H9 (cell line): ENCODE results near the gene WNT6. TPM values are rescaled to one million over a fixed set of nuclear protein-coding genes. Genes with fewer than 3 reads are reported as not detected.

Experiments used
- DNase-seq: peaks from one replicate; pipeline ENCODE4 v3.0.0-alpha.2; 2017
- H2AFZ ChIP-seq: one replicate; pipeline ENCODE4 v1.6.1; 2013; ENCODE audit warnings: mild to moderate bottlenecking, low read length, control low read depth, moderate library complexity
- H2AK5ac ChIP-seq: 2 replicates; pipeline ENCODE4 v1.6.1; 2013; ENCODE audit warnings: low read length, control low read depth, mixed read lengths; ENCODE audit not compliant: insufficient read length
- H2BK120ac ChIP-seq: one replicate; pipeline ENCODE4 v1.6.1; 2013; ENCODE audit warnings: low read depth, mild to moderate bottlenecking, low read length, control low read depth, inconsistent platforms; ENCODE audit not compliant: poor library complexity, severe bottlenecking
- H2BK12ac ChIP-seq: 2 replicates; pipeline ENCODE4 v1.6.1; 2013; ENCODE audit warnings: low read length, control low read depth, mixed read lengths, low read depth; ENCODE audit not compliant: insufficient read length
- H2BK15ac ChIP-seq: 2 replicates; pipeline ENCODE4 v1.6.1; 2013; ENCODE audit warnings: low read depth, low read length, control low read depth
- H2BK20ac ChIP-seq: one replicate; pipeline ENCODE4 v1.6.1; 2013; ENCODE audit warnings: low read depth, mild to moderate bottlenecking, low read length, control low read depth, inconsistent platforms; ENCODE audit not compliant: poor library complexity, severe bottlenecking
- H2BK5ac ChIP-seq: 2 replicates; pipeline ENCODE4 v1.6.1; 2013; ENCODE audit warnings: low read length, control low read depth, mixed read lengths; ENCODE audit not compliant: insufficient read length
- H3K14ac ChIP-seq: 2 replicates; pipeline ENCODE4 v1.6.1; 2013; ENCODE audit warnings: low read length, control low read depth; ENCODE audit not compliant: insufficient read depth
- H3K18ac ChIP-seq: 2 replicates; pipeline ENCODE4 v1.6.1; 2013; ENCODE audit warnings: low read depth, mild to moderate bottlenecking, mixed read lengths, low read length, control low read depth; ENCODE audit not compliant: insufficient read length
- H3K23ac ChIP-seq: 2 replicates; pipeline ENCODE4 v1.6.1; 2013; ENCODE audit warnings: low read length, control low read depth, mixed read lengths, low read depth; ENCODE audit not compliant: insufficient read length
- H3K23me2 ChIP-seq: 2 replicates; pipeline ENCODE4 v1.6.1; 2013; ENCODE audit warnings: low read depth, mild to moderate bottlenecking, mixed read lengths, low read length, control low read depth; ENCODE audit not compliant: insufficient read length, poor library complexity, severe bottlenecking
- H3K27ac ChIP-seq: 2 replicates; pipeline ENCODE4 v1.5.1; 2013; ENCODE audit warnings: low read length, control low read depth, mixed read lengths, low read depth; ENCODE audit not compliant: insufficient read length
- H3K27me3 ChIP-seq: 2 replicates; pipeline ENCODE4 v1.6.1; 2013; ENCODE audit warnings: low read length, control low read depth, inconsistent platforms; ENCODE audit not compliant: insufficient read depth
- H3K4ac ChIP-seq: 2 replicates; pipeline ENCODE4 v1.6.1; 2013; ENCODE audit warnings: low read depth, mild to moderate bottlenecking, control low read depth, inconsistent platforms, low read length, moderate library complexity
- H3K4me1 ChIP-seq: 2 replicates; pipeline ENCODE4 v1.6.1; 2013; ENCODE audit warnings: low read length, control low read depth, inconsistent platforms; ENCODE audit not compliant: insufficient read depth
- H3K4me2 ChIP-seq: 2 replicates; pipeline ENCODE4 v1.6.1; 2013; ENCODE audit warnings: low read length, control low read depth, mixed read lengths; ENCODE audit not compliant: insufficient read length, insufficient read depth
- H3K56ac ChIP-seq: 2 replicates; pipeline ENCODE4 v1.6.1; 2013; ENCODE audit warnings: low read depth, mild to moderate bottlenecking, mixed read lengths, low read length, control low read depth; ENCODE audit not compliant: insufficient read length
- H3K79me1 ChIP-seq: 2 replicates; pipeline ENCODE4 v1.6.1; 2013; ENCODE audit warnings: low read depth, mild to moderate bottlenecking, moderate library complexity, low read length, control low read depth, inconsistent platforms; ENCODE audit not compliant: insufficient read depth, poor library complexity, severe bottlenecking
- H3K79me2 ChIP-seq: 2 replicates; pipeline ENCODE4 v1.6.1; 2013; ENCODE audit warnings: low read length, control low read depth, inconsistent platforms; ENCODE audit not compliant: insufficient read depth
- H3K9ac ChIP-seq: 2 replicates; pipeline ENCODE4 v1.6.1; 2013; ENCODE audit warnings: low read length, control low read depth, mixed read lengths; ENCODE audit not compliant: insufficient read length; ENCODE audit errors: extremely low read depth
- H3K9me3 ChIP-seq: one replicate; pipeline ENCODE4 v1.6.1; 2013; ENCODE audit warnings: low read depth, low read length, inconsistent platforms; ENCODE audit not compliant: control insufficient read depth
- H3T11ph ChIP-seq: one replicate; pipeline ENCODE4 v1.6.1; 2013; ENCODE audit warnings: mild to moderate bottlenecking, low read length, control low read depth, inconsistent platforms
- H4K20me1 ChIP-seq: one replicate; pipeline ENCODE4 v1.6.1; 2013; ENCODE audit not compliant: control insufficient read depth, insufficient read length, insufficient read depth
- H4K5ac ChIP-seq: 2 replicates; pipeline ENCODE4 v1.6.1; 2013; ENCODE audit warnings: low read depth, mild to moderate bottlenecking, mixed read lengths, low read length, control low read depth; ENCODE audit not compliant: insufficient read length
- H4K8ac ChIP-seq: replicated peaks from 2 replicates; pipeline ENCODE4 v1.6.1; 2013; ENCODE audit warnings: low read length, control low read depth, mixed read lengths, low read depth; ENCODE audit not compliant: insufficient read length
- H4K91ac ChIP-seq: 2 replicates; pipeline ENCODE4 v1.6.1; 2013; ENCODE audit warnings: low read depth, mild to moderate bottlenecking, moderate library complexity, mixed read lengths, low read length, control low read depth; ENCODE audit not compliant: insufficient read length
- H3K27ac Mint-ChIP-seq, 3 experiments: 2 replicates in 2 of 3; 3 replicates in 1 of 3; pipeline ENCODE4 v1.8.0; 2020 to 2021; ENCODE audit warnings: mixed read lengths in 3 of 3, mild to moderate bottlenecking in 1 of 3, moderate library complexity in 1 of 3
- H3K27me3 Mint-ChIP-seq: 2 replicates; pipeline ENCODE4 v1.8.0; 2021; ENCODE audit warnings: low read depth, mild to moderate bottlenecking, moderate library complexity, mixed read lengths
- H3K36me3 Mint-ChIP-seq, 3 experiments: 2 replicates in 2 of 3; 3 replicates in 1 of 3; pipeline ENCODE4 v1.8.0; 2020 to 2021; ENCODE audit warnings: low read depth in 3 of 3, mixed read lengths in 3 of 3; ENCODE audit not compliant: insufficient read depth in 1 of 3
- H3K4me1 Mint-ChIP-seq, 2 experiments: 2 replicates each; pipeline ENCODE4 v1.8.0; 2020; ENCODE audit warnings: mixed read lengths in 2 of 2
- H3K4me3 Mint-ChIP-seq, 2 experiments: 2 replicates in 1 of 2; 3 replicates in 1 of 2; pipeline ENCODE4 v1.8.0; 2020 to 2021; ENCODE audit warnings: mild to moderate bottlenecking in 2 of 2, mixed read lengths in 2 of 2, moderate library complexity in 1 of 2
- H3K9me3 Mint-ChIP-seq, 2 experiments: 2 replicates in 1 of 2; 3 replicates in 1 of 2; pipeline ENCODE4 v1.8.0; 2020; ENCODE audit warnings: mild to moderate bottlenecking in 2 of 2, mixed read lengths in 2 of 2, moderate library complexity in 1 of 2
- CTCF ChIP-seq: fragments of 200-600 bp; sonication (generic); conservative IDR thresholded peaks from 3 replicates; pipeline ENCODE4 v1.8.0; 2021; ENCODE audit warnings: antibody characterized with exemption, mild to moderate bottlenecking
- WGBS: extraction: QIAGEN DNeasy Blood & Tissue Kit; methylation state at CpG from one replicate; pipeline ENCODE4 v1.1.7; 2013; ENCODE audit warnings: missing lambda C conversion rate, low lambda C conversion rate, mixed read lengths; ENCODE audit not compliant: insufficient read length; ENCODE audit errors: extremely low coverage; 5-methylcytosine and 5-hydroxymethylcytosine counted together
- total RNA-seq: library from RNA; stranded (reverse); gene quantifications from 2 replicates; pipeline ENCODE4 v1.2.1, GENCODE V29; 2021

WNT6 gene
- total RNA-seq, 1 experiment from 2014 or later = not detected

GRCh38 chr2:218883491-218884490, 24.2 kb downstream of the WNT6 start:
- Histone ChIP-seq H3K4me1 (no peaks in the 10 kb centered on the region), H3K23ac (no peak overlapping the region), H2BK20ac (no peak overlapping the region), H2BK15ac (no peak overlapping the region), H3T11ph (no peak overlapping the region), H4K5ac (no peak overlapping the region), H3K56ac (no peak overlapping the region), H3K79me1 (no peaks in the 10 kb centered on the region), H3K23me2 (no peaks in the 10 kb centered on the region), H3K4me2 (peak overlapping the region; percentile 16), H2BK12ac (no peak overlapping the region), H2AFZ (no peak overlapping the region), H3K9me3 (no peaks in the 10 kb centered on the region), H3K14ac (peak overlapping the region; percentile 5; the same call in 1 of the 2 replicates), H4K8ac (no peak overlapping the region), H3K27me3 (peaks cover 83% of the 10 kb centered on the region), H3K4ac (no peak overlapping the region), H3K79me2 (no peaks in the 10 kb centered on the region), H3K9ac (no peak overlapping the region), H2BK5ac (no peak overlapping the region), H4K91ac (no peak overlapping the region), H3K27ac (no peak overlapping the region), H4K20me1 (peaks cover 2% of the 10 kb centered on the region), H2AK5ac (no peak overlapping the region), H3K18ac (no peak overlapping the region), H2BK120ac (no peak overlapping the region)
- Mint-ChIP-seq H3K4me3 (peak overlapping the region; percentile 25 to 66), H3K9me3 (peaks cover 2 to 5% of the 10 kb centered on the region in 2 experiments; a peak in 4 of 5 replicates), H3K27me3 (peaks cover 94% of the 10 kb centered on the region), H3K4me1 (peaks cover 10 to 20% of the 10 kb centered on the region in 2 experiments), H3K27ac (no peak overlapping the region), H3K36me3 (no peaks in the 10 kb centered on the region; a peak in 1 of 7 replicates)
- no peak for TF ChIP-seq CTCF
- DNase-seq = no peak
- no CpG with 5 or more reads among the region's 89 CpGs for WGBS
